MM.1S (cell line): ENCODE data around the gene RBM28.

Experiments
- EZH2 ChIP-seq: fragments of 300-600 bp; sonication (generic); optimal IDR thresholded peaks from 2 replicates; pipeline ENCODE3; 2017; ENCODE audit warnings: low read depth, mild to moderate bottlenecking, antibody characterized with exemption, low read length, mixed read lengths
- EZH2phosphoT487 ChIP-seq: fragments of 300-600 bp; sonication (generic); IDR thresholded peaks from 2 replicates; pipeline ENCODE4 v1.6.1; 2018; ENCODE audit warnings: antibody characterized with exemption, low read length
- TF ChIP-seq, protein P1 (sequence below): fragments of 300-600 bp; sonication (generic); IDR thresholded peaks from 2 replicates; pipeline ENCODE4 v1.5.1; 2016; ENCODE audit warnings: antibody characterized with exemption, low read length, mixed read lengths

DNA sequence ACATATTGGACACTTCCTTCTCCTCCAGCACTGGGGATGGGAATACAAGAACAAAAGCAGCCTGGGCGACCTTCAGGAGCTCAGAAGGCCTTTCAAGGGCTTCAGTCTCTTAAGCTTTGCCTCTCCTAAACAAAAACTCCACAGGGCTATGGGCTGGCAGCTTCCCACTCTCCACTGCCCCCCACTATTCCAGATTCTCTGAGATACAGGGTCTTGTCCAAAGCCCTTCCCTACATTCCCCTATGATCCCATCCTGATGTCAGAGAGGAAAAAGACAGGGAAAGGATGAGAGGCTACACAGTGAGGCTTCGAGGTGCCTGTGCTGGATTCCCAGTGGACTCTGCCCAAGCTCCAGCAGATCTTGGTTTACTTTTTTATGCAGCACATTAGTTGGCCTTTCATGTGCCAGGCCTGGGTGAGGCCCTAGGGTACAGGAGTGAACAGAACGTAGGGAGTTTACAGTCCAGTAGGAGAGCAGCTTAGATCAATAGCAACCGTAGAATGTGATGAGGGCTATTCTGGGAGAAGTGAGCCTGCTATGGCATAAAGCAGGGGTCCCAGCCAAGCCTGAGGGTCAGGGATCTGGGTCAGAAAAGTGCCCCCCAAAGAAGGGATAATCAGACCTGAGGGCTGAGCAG is 69.3 kb downstream of the RBM28 start:
- TF ChIP-seq, protein P1, sequence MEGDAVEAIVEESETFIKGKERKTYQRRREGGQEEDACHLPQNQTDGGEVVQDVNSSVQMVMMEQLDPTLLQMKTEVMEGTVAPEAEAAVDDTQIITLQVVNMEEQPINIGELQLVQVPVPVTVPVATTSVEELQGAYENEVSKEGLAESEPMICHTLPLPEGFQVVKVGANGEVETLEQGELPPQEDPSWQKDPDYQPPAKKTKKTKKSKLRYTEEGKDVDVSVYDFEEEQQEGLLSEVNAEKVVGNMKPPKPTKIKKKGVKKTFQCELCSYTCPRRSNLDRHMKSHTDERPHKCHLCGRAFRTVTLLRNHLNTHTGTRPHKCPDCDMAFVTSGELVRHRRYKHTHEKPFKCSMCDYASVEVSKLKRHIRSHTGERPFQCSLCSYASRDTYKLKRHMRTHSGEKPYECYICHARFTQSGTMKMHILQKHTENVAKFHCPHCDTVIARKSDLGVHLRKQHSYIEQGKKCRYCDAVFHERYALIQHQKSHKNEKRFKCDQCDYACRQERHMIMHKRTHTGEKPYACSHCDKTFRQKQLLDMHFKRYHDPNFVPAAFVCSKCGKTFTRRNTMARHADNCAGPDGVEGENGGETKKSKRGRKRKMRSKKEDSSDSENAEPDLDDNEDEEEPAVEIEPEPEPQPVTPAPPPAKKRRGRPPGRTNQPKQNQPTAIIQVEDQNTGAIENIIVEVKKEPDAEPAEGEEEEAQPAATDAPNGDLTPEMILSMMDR = no peak
- TF ChIP-seq EZH2 (no peak), EZH2phosphoT487 (no peak)
